Heart right ventricle (tissue), 16 donors: ENCODE data around the gene SLFN14. TPM values are rescaled to one million over a fixed set of nuclear protein-coding genes. Genes with fewer than 3 reads are reported as not detected.

Experiments
- ATAC-seq, 8 donors: fragments of 200-7000 bp; cut with Tn5 transposase; one replicate each; pipeline ENCODE4 v1.9.1; 2020; ENCODE audit warnings: mild to moderate bottlenecking in 8 of 8, moderate library complexity in 8 of 8, moderate number of reproducible peaks in 1 of 8
- DNase-seq, 2 donors: peaks; one replicate each; pipeline ENCODE4 v3.0.0-alpha.2; 2020
- H3K27ac ChIP-seq, 10 donors: fragments of 200-600 bp; sonication (generic) in 2 of 10; one replicate each; pipeline versions ENCODE4 v1.5.0 to v1.8.0; 2020 to 2022; ENCODE audit warnings: mild to moderate bottlenecking in 3 of 10
- H3K27me3 ChIP-seq, 7 donors: fragments of 200-600 bp; one replicate each; pipeline ENCODE4 v1.8.0; 2021 to 2022; ENCODE audit warnings: mild to moderate bottlenecking in 2 of 7
- H3K36me3 ChIP-seq, 9 donors: fragments of 200-600 bp; sonication (generic) in 1 of 9; one replicate each; pipeline versions ENCODE4 v1.5.0 to v1.8.0; 2020 to 2022; ENCODE audit warnings: mild to moderate bottlenecking in 2 of 9
- H3K4me1 ChIP-seq, 9 donors: fragments of 200-600 bp; sonication (generic) in 1 of 9; one replicate each; pipeline versions ENCODE4 v1.5.0 to v1.8.0; 2020 to 2022; ENCODE audit warnings: mild to moderate bottlenecking in 4 of 9
- H3K4me3 ChIP-seq, 10 donors: fragments of 200-600 bp; sonication (generic) in 2 of 10; one replicate each; pipeline versions ENCODE4 v1.5.0 to v1.8.0; 2020 to 2022; ENCODE audit warnings: mild to moderate bottlenecking in 7 of 10, moderate library complexity in 2 of 10
- H3K9me3 ChIP-seq, 11 donors: fragments of 200-600 bp in 10 of 11; sonication (generic) in 2 of 11; one replicate each; pipeline versions ENCODE4 v1.5.0 to v1.8.0; 2013 to 2022; ENCODE audit warnings: mild to moderate bottlenecking in 2 of 11, control low read depth in 1 of 11, moderate library complexity in 1 of 11
- CTCF ChIP-seq, 9 donors: fragments of 200-600 bp; sonication (generic) in 2 of 9; IDR thresholded peaks; one replicate each; pipeline versions ENCODE4 v1.5.0 to v1.8.0; 2021 to 2022; ENCODE audit warnings: antibody characterized with exemption in 9 of 9, mild to moderate bottlenecking in 5 of 9, moderate library complexity in 1 of 9
- WGBS, 2 donors: extraction: QIAGEN DNeasy Blood & Tissue Kit; methylation state at CpG; one replicate each; pipeline ENCODE4 v1.1.7; 2013; ENCODE audit warnings: inconsistent platforms in 1 of 2; 5-methylcytosine and 5-hydroxymethylcytosine counted together
- intact Hi-C, 10 donors: fragments of 100-400 bp; cut with DNase I; formaldehyde crosslinking; loops; one replicate each; pipeline versions ENCODE4 v1.11.1 to v1.14.2; 2022
- long read RNA-seq, 3 donors: library from polyadenylated mRNA; unstranded; transcript quantifications; one replicate each; pipeline ENCODE4 v2.0.0, GENCODE V29; 2020 to 2021
- polyA plus RNA-seq, 2 donors: library from polyadenylated mRNA; stranded (reverse); fragments of 200-250 nt; gene quantifications; one replicate each; pipeline ENCODE4 v1.2.3, GENCODE V29; 2013
- total RNA-seq, 10 donors: library from RNA; stranded (reverse); fragmentation: NEBNext Ultra II Directional in 3 of 10; extraction: Animal tissue kit (Norgen Biotek cat#: 25700) in 3 of 10; gene quantifications; one replicate each; pipeline versions ENCODE4 v1.2.1 to v1.2.4, GENCODE V29; 2021 to 2023
- donor health status: Arrhythmogenic right ventricular cardiomyopathy.
- donor health status: ischemic (EF 13 %, LVEDD 7.1; RV severe dilation, severe dysfunction).
- donor health status: healthy with polysubstance abuse.
- donor health status: DM: no; HTN: yes; CAD: no.
- donor health status: DM: no; HTN: no; CAD: no.
- donor health status: ischemic (EF 25% LVEDD 6.9; RV normal size, moderate dysfunction).
- donor health status: ischemic (EF 25% LVEDD 5.7; RV mildly dilated, moderate dysfunction).
- donor health status: healthy.
- donor health status: DM: yes; HTN: yes; CAD: no.
- donor health status: Ischemic cardiomyopathy.
- donor health status: ischemic (EF 35%, LVEDD 5.7; RV mildly dilated, moderate dysfunction).
- donor health status: nonischemic (EF 11% LVEDD 7.7; RV severe dilation, severe dysfunction).
- donor health status: DM: yes; HTN: yes; CAD: no.
- donor health status: PGD.
- donor health status: ischemic (EF 29% LVEDD 5.4; RV normal size, mild dysfunction).
- donor health status: nonischemic (EF 23%, LVEDD 6.1; RV moderate dilation, normal function).

SLFN14 gene
- total RNA-seq: under 1 TPM in 1 of 10 donors, not detected in 9; 0.09 TPM
- polyA plus RNA-seq: not detected
- long read RNA-seq, donor 1: 0 reads
- long read RNA-seq, donor 2: 0 reads
- long read RNA-seq, donor 3: 0 reads

DNA sequence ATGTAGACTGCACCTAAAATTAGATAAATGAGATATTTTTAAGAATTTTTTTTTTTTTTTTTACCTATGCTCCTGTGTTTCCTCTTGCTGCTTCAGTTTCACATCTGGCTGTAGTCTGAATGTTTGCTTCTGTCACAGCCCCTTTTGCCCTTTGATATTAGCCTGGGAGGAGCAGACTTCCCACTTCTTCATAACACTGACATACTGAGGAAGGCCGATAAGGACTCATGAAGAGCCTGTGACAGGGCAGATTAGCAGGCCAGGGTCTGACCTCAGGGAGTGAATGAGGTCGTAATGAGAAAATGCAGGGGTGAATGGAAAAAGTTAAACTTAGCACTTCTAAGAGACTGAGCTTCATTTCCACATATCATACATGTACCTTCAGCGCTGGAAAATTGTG, at the start of gene SLFN14:
TSS of gene SLFN14 (minus strand) at position 117 of the 400 bp plus-strand sequence. CDS start 2,757 bp downstream, outside the sequence.
- 38 to 49% methylated on average over 3 of the region's 3 CpGs for WGBS, 2 donors
- Histone ChIP-seq H3K27ac (no peak within 1 kb of the TSS), H3K27me3 (peaks cover 0 to 29% (median 10%) of the 10 kb centered on the region in 7 donors), H3K36me3 (no peaks in the 10 kb centered on the region), H3K4me1 (peaks cover 0 to 4% (median 0%) of the 10 kb centered on the region in 9 donors), H3K4me3 (no peak within 1 kb of the TSS), H3K9me3 (no peaks in the 10 kb centered on the region)
- DNase-seq (no peak), ATAC-seq (no peak)
- no peak for TF ChIP-seq CTCF (IDR thresholded peaks at IDR 0.05)
- intact Hi-C loops: no loop called here

GRCh38 chr17:35609831-35610230, 49.2 kb upstream of the SLFN14 start:
- no peak overlapping the region for H3K27ac ChIP-seq
- intact Hi-C loops: loop anchor here in 6 of 10 donors (5.0 kb wide), 2 partner anchors 47 to 137 kb away; no protein-coding TSS in a partner anchor
- WGBS, 2 donors: 95 to 96% methylated on average over 4 of the region's 4 CpGs
- no peak for ATAC-seq
- H3K9me3 ChIP-seq: no peaks in the 10 kb centered on the region
- DNase-seq: no peak
- no peak overlapping the region for H3K4me3 ChIP-seq
- no peak for TF ChIP-seq CTCF (IDR thresholded peaks at IDR 0.05)
- H3K36me3 ChIP-seq: peaks cover 0 to 98% (median 60%) of the 10 kb centered on the region in 9 donors
- no peaks in the 10 kb centered on the region for H3K27me3 ChIP-seq
- peaks cover 0 to 7% (median 0%) of the 10 kb centered on the region in 9 donors for H3K4me1 ChIP-seq

DNA sequence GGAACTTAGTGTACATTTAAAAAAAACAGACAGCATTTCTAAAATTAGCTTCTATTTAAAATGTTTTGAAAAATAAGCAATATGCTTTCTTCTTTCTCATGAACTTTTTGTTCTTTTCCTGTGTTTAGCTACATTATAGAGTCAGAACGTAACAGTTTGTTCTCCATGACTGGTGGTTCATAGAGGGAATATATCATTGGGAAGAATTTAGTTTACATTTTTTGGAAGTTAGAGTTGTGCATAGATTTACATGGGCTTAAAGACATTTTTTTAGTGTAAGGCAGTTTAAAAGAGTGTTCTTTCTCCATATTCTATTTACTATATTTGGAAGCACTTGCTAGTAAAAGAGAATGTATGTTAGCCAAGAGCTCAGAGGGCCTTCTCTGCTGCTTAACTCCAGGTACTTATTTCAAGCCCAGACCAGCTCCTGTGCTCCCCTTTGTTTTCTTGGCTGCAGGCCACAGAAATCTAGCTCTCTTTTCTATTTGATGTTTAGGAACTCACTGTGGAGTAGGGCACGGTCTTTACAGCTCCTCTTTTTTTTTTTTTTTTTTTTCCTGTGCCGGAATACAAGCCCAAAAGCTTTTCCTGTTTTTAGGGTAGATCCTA, 46.7 kb upstream of the SLFN14 start:
- intact Hi-C loops: loop anchor here in 1 of 10 donors (5.0 kb wide), 1 partner anchor 50 kb away; no protein-coding TSS in a partner anchor
- Histone ChIP-seq H3K4me3 (no peak overlapping the region), H3K27ac (no peak overlapping the region), H3K36me3 (peaks cover 0 to 100% (median 54%) of the 10 kb centered on the region in 9 donors), H3K9me3 (no peaks in the 10 kb centered on the region), H3K4me1 (peaks cover 0 to 7% (median 0%) of the 10 kb centered on the region in 9 donors), H3K27me3 (no peaks in the 10 kb centered on the region)
- ATAC-seq (no peak), DNase-seq (no peak)
- 66 to 74% methylated on average over 3 of the region's 3 CpGs for WGBS, 2 donors
- TF ChIP-seq CTCF (IDR thresholded peaks at IDR 0.05): no peak

GRCh38 chr17:35605678-35606077, 45.1 kb upstream of the SLFN14 start:
- intact Hi-C loops: loop anchor here in 1 of 10 donors (5.0 kb wide), 1 partner anchor 52 kb away; no protein-coding TSS in a partner anchor
- 91 to 100% methylated on average over 2 of the region's 2 CpGs for WGBS, 2 donors
- no peak overlapping the region for H3K27ac ChIP-seq

More at GRCh38 chr17:35605678-35606077, 45.1 kb upstream of the SLFN14 start:
- no peak for ATAC-seq
- no peak overlapping the region for H3K4me3 ChIP-seq
- no peaks in the 10 kb centered on the region for H3K27me3 ChIP-seq
- peaks cover 4 to 100% (median 51%) of the 10 kb centered on the region in 9 donors for H3K36me3 ChIP-seq
- DNase-seq: no peak
- H3K4me1 ChIP-seq: peaks cover 0 to 7% (median 0%) of the 10 kb centered on the region in 9 donors
- no peaks in the 10 kb centered on the region for H3K9me3 ChIP-seq
- no peak for TF ChIP-seq CTCF (IDR thresholded peaks at IDR 0.05)
